Ishikawa (cell line): ENCODE results near the gene FBXO31.

Source experiments
- CEBPB ChIP-seq: IDR thresholded peaks from 2 replicates; pipeline ENCODE4 v1.6.1; 2012
- CREB1 ChIP-seq: IDR thresholded peaks from 2 replicates; pipeline ENCODE4 v1.6.1; 2012; ENCODE audit warnings: low read depth
- EP300 ChIP-seq: IDR thresholded peaks from 2 replicates; pipeline ENCODE4 v1.6.1; 2012; ENCODE audit warnings: borderline replicate concordance
- NFIC ChIP-seq: IDR thresholded peaks from 2 replicates; pipeline ENCODE4 v1.6.1; 2012
- RAD21 ChIP-seq: IDR thresholded peaks from 2 replicates; pipeline ENCODE4 v1.6.1; 2012; ENCODE audit warnings: low read depth
- TAF1 ChIP-seq: IDR thresholded peaks from 2 replicates; pipeline ENCODE4 v1.6.1; 2012; ENCODE audit warnings: low read depth, mild to moderate bottlenecking
- TCF12 ChIP-seq: IDR thresholded peaks from 2 replicates; pipeline ENCODE4 v1.6.1; 2012; ENCODE audit warnings: low read depth
- TEAD4 ChIP-seq: IDR thresholded peaks from 2 replicates; pipeline ENCODE4 v1.6.1; 2012
- ZBTB7A ChIP-seq: IDR thresholded peaks from 2 replicates; pipeline ENCODE4 v1.6.1; 2012; ENCODE audit warnings: low read depth
- TF ChIP-seq, protein P1 (sequence below): IDR thresholded peaks from 2 replicates; pipeline ENCODE4 v1.6.1; 2012
- TF ChIP-seq, protein P2 (sequence below): IDR thresholded peaks from 2 replicates; pipeline ENCODE4 v1.6.1; 2012
- TF ChIP-seq, protein P3 (sequence below): IDR thresholded peaks from 2 replicates; pipeline ENCODE4 v1.6.1; 2012; ENCODE audit warnings: low read depth, mild to moderate bottlenecking

DNA sequence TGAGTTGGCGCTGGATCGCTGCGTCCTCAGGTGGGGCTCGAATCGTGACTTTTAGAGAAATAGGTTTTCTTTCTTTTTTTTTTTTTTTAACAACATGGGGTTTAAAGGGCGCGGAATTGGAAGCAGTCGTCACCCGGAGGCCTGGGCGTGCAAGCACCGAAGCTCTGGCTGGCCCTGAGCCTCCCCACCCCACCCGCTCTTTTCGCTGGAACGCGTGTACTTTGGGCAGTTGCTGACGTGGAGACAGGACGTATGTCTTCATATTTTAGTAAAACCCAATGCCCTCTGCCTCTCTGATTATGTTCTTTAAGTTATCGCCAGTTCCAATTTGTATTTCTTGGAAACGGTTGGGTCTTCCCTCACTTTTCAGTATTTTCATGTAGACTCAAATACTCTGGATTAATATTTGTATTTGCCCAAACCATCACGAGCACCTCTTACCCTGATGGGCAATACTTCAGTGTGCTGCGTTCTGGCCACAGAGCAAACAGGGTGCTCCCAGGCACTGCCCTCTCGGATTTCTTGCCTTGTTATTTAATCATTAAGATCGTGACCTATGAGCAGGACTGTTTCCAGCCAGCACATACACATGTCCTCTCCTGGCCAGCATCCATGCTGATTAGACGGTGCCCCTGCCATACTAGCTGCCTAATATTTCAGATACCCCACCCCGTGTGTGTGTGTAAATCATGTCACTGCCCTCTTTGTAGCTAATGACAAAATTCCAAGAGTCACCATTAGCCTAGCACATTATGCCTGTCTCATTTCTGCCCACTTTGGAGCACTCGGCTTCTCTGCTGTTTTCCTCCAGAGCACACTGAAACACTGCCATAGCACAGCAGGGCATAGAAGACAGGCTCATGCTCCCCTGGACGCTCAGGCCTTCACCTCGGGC is 65.6 kb downstream of the FBXO31 start:
- TF ChIP-seq TAF1, result no peak
- TF ChIP-seq, protein P1, sequence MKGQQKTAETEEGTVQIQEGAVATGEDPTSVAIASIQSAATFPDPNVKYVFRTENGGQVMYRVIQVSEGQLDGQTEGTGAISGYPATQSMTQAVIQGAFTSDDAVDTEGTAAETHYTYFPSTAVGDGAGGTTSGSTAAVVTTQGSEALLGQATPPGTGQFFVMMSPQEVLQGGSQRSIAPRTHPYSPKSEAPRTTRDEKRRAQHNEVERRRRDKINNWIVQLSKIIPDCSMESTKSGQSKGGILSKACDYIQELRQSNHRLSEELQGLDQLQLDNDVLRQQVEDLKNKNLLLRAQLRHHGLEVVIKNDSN, result no peak
- TF ChIP-seq TEAD4, result no peak
- TF ChIP-seq, protein P2, sequence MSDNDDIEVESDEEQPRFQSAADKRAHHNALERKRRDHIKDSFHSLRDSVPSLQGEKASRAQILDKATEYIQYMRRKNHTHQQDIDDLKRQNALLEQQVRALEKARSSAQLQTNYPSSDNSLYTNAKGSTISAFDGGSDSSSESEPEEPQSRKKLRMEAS, result no peak; the same call in 1 of the 2 replicates
- TF ChIP-seq, protein P3, sequence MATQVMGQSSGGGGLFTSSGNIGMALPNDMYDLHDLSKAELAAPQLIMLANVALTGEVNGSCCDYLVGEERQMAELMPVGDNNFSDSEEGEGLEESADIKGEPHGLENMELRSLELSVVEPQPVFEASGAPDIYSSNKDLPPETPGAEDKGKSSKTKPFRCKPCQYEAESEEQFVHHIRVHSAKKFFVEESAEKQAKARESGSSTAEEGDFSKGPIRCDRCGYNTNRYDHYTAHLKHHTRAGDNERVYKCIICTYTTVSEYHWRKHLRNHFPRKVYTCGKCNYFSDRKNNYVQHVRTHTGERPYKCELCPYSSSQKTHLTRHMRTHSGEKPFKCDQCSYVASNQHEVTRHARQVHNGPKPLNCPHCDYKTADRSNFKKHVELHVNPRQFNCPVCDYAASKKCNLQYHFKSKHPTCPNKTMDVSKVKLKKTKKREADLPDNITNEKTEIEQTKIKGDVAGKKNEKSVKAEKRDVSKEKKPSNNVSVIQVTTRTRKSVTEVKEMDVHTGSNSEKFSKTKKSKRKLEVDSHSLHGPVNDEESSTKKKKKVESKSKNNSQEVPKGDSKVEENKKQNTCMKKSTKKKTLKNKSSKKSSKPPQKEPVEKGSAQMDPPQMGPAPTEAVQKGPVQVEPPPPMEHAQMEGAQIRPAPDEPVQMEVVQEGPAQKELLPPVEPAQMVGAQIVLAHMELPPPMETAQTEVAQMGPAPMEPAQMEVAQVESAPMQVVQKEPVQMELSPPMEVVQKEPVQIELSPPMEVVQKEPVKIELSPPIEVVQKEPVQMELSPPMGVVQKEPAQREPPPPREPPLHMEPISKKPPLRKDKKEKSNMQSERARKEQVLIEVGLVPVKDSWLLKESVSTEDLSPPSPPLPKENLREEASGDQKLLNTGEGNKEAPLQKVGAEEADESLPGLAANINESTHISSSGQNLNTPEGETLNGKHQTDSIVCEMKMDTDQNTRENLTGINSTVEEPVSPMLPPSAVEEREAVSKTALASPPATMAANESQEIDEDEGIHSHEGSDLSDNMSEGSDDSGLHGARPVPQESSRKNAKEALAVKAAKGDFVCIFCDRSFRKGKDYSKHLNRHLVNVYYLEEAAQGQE, result no peak
- TF ChIP-seq EP300, result no peak
- TF ChIP-seq CREB1, result no peak
- no peak for TF ChIP-seq RAD21
- no peak for TF ChIP-seq CEBPB
- TF ChIP-seq NFIC, result no peak
- no peak for TF ChIP-seq ZBTB7A
- TF ChIP-seq TCF12, result no peak
